Astrocyte (in vitro differentiated cells and primary cell): ENCODE results near the gene HOXD13. TPM values are rescaled to one million over a fixed set of nuclear protein-coding genes. Genes with fewer than 3 reads are reported as not detected.

Experiments
- DNase-seq: peaks from one replicate; pipeline ENCODE4 v3.0.0-alpha.2; 2010; ENCODE audit warnings: low read depth
- FAIRE-seq: peaks from 2 replicates; lab custom pipeline; 2011; peaks lifted over from hg19 to GRCh38; lab: Jason Lieb, UNC
- H2AFZ ChIP-seq: 2 replicates; pipeline ENCODE4 v1.6.0; 2012; ENCODE audit warnings: low read depth, low read length, inconsistent platforms
- H3K27ac ChIP-seq: 2 replicates; pipeline ENCODE4 v1.5.1; 2011; ENCODE audit warnings: low read depth, low read length, inconsistent platforms
- H3K27me3 ChIP-seq: 2 replicates; pipeline ENCODE4 v1.6.0; 2011; ENCODE audit warnings: low read length, inconsistent platforms; ENCODE audit not compliant: insufficient read depth
- H3K36me3 ChIP-seq: 2 replicates; pipeline ENCODE4 v1.5.1; 2011; ENCODE audit warnings: low read length, inconsistent platforms; ENCODE audit not compliant: insufficient read depth
- H3K4me1 ChIP-seq: 2 replicates; pipeline ENCODE4 v1.5.1; 2011; ENCODE audit warnings: low read length, inconsistent platforms; ENCODE audit not compliant: insufficient read depth
- H3K4me2 ChIP-seq: 2 replicates; pipeline ENCODE4 v1.6.0; 2012; ENCODE audit warnings: low read length, inconsistent platforms
- H3K4me3 ChIP-seq: 2 replicates; pipeline ENCODE4 v1.5.1; 2011; ENCODE audit warnings: low read depth, mild to moderate bottlenecking, low read length, inconsistent platforms; ENCODE audit not compliant: insufficient read depth
- H3K79me2 ChIP-seq: 2 replicates; pipeline ENCODE4 v1.6.0; 2012; ENCODE audit warnings: mild to moderate bottlenecking, low read length, inconsistent platforms; ENCODE audit not compliant: insufficient read depth
- H3K9ac ChIP-seq: 2 replicates; pipeline ENCODE4 v1.6.0; 2012; ENCODE audit warnings: mild to moderate bottlenecking, low read length, inconsistent platforms
- H3K9me3 ChIP-seq: 2 replicates; pipeline ENCODE4 v1.5.1; 2012; ENCODE audit warnings: low read depth, mild to moderate bottlenecking, low read length, inconsistent platforms; ENCODE audit not compliant: insufficient read depth
- H4K20me1 ChIP-seq: 2 replicates; pipeline ENCODE4 v1.6.0; 2012; ENCODE audit warnings: low read length, inconsistent platforms; ENCODE audit not compliant: insufficient read depth
- H3K27ac Mint-ChIP-seq: one replicate; pipeline ENCODE4 v1.8.0; 2021; ENCODE audit warnings: mild to moderate bottlenecking, mixed read lengths; ENCODE audit not compliant: unreplicated experiment
- H3K27me3 Mint-ChIP-seq: one replicate; pipeline ENCODE4 v1.8.0; 2021; ENCODE audit warnings: low read depth, mixed read lengths; ENCODE audit not compliant: unreplicated experiment
- H3K36me3 Mint-ChIP-seq: one replicate; pipeline ENCODE4 v1.8.0; 2021; ENCODE audit warnings: low read depth, mixed read lengths; ENCODE audit not compliant: unreplicated experiment
- H3K4me1 Mint-ChIP-seq: one replicate; pipeline ENCODE4 v1.8.0; 2021; ENCODE audit warnings: low read depth, mixed read lengths; ENCODE audit not compliant: unreplicated experiment
- H3K4me3 Mint-ChIP-seq: one replicate; pipeline ENCODE4 v1.8.0; 2021; ENCODE audit warnings: mild to moderate bottlenecking, moderate library complexity, mixed read lengths; ENCODE audit not compliant: unreplicated experiment
- H3K9me3 Mint-ChIP-seq: one replicate; pipeline ENCODE4 v1.8.0; 2021; ENCODE audit warnings: mild to moderate bottlenecking, mixed read lengths; ENCODE audit not compliant: unreplicated experiment
- EZH2 ChIP-seq: IDR thresholded peaks from 2 replicates; pipeline ENCODE4 v1.6.1; 2012; ENCODE audit warnings: mild to moderate bottlenecking, low read length, inconsistent platforms; ENCODE audit not compliant: insufficient read depth
- total RNA-seq: library from RNA; stranded (reverse); gene quantifications from 2 replicates; pipeline ENCODE4 v1.2.1, GENCODE V29; 2021
- TF ChIP-seq, protein P1 (sequence below): IDR thresholded peaks from 2 replicates; pipeline ENCODE4 v1.5.1; 2011; ENCODE audit warnings: low read depth, mild to moderate bottlenecking, inconsistent platforms, low read length, moderate library complexity; ENCODE audit not compliant: insufficient read depth

Gene HOXD13
- total RNA-seq, 1 donor from 2014 or later: not detected

DNA sequence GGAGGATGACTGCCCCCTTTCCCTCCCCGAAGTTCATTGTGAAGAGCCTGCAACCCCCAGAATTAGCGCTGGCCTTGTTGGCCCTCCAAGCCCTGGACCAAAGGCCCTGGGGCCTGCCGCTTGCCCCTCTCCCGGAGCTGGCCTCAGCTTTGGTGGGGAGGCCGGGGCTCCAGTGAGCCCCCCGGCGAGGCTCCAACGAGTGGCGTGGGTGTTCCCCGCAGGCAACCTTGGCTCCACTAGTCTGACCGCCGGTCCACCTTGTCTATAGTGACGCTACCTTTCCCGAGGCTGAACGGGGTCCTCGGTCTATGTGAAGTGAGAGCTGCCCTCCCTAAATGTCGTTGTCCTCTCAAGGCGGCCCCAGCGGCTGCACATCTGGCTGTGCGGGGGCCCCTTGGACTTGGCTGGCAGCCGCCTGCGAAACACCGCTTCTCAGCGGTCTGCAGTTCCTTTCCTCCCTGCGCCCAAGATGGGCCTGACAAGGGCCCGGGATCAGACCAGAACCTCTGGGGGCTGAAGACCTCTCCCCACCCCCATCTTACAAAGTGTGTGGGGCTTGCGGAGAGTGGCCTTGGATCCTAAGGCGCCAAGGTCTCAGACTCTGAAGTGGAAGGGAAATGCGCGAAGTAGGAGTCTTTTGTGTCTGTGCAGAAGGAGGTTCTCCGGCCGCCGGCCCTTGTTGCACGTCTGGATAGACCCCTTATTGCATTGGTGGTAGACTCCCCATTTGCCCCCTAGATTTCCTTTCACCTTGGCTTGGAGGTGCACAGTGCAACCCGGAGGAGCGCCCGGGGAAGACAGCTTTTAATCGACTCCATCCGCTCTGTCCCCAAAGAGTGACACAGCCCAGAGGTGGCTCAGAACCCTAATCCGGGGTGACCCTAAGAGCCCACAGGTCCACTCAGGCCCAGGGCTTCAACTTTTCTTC is 20.1 kb downstream of the HOXD13 start:
- H3K36me3 ChIP-seq: no peaks in the 10 kb centered on the region
- no peaks in the 10 kb centered on the region for H4K20me1 ChIP-seq
- Mint-ChIP-seq H3K4me1 (no peaks in the 10 kb centered on the region), H3K27me3 (peaks cover 84% of the 10 kb centered on the region), H3K36me3 (peaks cover 2% of the 10 kb centered on the region), H3K4me3 (no peak overlapping the region), H3K27ac (no peak overlapping the region), H3K9me3 (peaks cover 20% of the 10 kb centered on the region)
- H3K27me3 ChIP-seq: peaks cover 95% of the 10 kb centered on the region
- no peak overlapping the region for H2AFZ ChIP-seq
- no peaks in the 10 kb centered on the region for H3K79me2 ChIP-seq
- no peak overlapping the region for H3K4me2 ChIP-seq
- no peak for FAIRE-seq
- H3K27ac ChIP-seq: no peak overlapping the region
- no peak overlapping the region for H3K9ac ChIP-seq
- no peak overlapping the region for H3K4me3 ChIP-seq
- TF ChIP-seq EZH2: peak; percentile 90
- TF ChIP-seq, protein P1, sequence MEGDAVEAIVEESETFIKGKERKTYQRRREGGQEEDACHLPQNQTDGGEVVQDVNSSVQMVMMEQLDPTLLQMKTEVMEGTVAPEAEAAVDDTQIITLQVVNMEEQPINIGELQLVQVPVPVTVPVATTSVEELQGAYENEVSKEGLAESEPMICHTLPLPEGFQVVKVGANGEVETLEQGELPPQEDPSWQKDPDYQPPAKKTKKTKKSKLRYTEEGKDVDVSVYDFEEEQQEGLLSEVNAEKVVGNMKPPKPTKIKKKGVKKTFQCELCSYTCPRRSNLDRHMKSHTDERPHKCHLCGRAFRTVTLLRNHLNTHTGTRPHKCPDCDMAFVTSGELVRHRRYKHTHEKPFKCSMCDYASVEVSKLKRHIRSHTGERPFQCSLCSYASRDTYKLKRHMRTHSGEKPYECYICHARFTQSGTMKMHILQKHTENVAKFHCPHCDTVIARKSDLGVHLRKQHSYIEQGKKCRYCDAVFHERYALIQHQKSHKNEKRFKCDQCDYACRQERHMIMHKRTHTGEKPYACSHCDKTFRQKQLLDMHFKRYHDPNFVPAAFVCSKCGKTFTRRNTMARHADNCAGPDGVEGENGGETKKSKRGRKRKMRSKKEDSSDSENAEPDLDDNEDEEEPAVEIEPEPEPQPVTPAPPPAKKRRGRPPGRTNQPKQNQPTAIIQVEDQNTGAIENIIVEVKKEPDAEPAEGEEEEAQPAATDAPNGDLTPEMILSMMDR: no peak
- H3K9me3 ChIP-seq: peaks cover 6% of the 10 kb centered on the region
- no peak for DNase-seq
- H3K4me1 ChIP-seq: no peaks in the 10 kb centered on the region

DNA sequence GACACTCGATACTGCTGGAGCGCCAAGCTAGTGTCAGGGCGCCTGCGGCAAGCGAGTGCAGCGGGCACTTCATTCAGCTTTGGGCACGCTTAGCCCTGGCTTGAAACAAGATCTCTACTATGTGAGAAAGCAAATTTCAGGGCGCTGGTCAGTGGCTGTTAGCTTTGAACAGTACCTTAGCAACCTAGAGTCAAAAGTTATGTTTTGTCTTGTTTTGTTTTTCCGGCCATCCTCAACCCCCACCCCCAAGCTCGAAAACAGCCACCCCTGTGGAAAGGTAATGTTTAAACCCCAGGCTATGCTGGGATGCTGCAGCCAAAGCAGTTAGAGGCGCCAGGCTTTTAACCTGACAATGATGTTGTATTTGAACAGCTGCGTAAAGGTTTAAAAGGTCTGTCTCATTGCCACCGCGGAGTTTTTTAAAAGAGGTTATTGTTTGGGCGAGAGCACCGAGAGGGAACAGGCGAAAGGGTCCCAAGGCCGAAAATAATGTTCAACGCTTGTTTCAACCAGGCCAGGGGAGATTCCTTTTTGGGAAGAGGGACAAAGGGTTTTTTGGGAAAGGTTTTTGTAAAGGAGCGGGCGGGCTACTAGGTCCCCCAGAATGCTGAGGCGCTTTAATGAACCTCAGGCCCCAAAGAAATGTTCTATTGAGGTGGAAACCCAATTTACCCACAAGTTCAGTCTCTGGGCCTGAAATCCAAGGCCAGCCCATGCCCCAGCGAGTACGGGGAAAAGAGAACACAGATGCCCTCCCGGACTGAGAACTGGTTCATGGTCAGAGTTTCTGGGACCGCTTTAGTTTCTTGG is 21.8 kb downstream of the HOXD13 start:
- Histone ChIP-seq H3K79me2 (no peaks in the 10 kb centered on the region), H3K9me3 (peaks cover 6% of the 10 kb centered on the region), H3K4me2 (no peak overlapping the region), H2AFZ (no peak overlapping the region), H3K36me3 (no peaks in the 10 kb centered on the region), H3K4me3 (no peak overlapping the region), H3K27me3 (peaks cover 99% of the 10 kb centered on the region), H3K27ac (no peak overlapping the region), H4K20me1 (no peaks in the 10 kb centered on the region), H3K9ac (no peak overlapping the region), H3K4me1 (no peaks in the 10 kb centered on the region)
- Mint-ChIP-seq H3K27me3 (peaks cover 91% of the 10 kb centered on the region), H3K27ac (no peak overlapping the region), H3K9me3 (peaks cover 29% of the 10 kb centered on the region), H3K36me3 (peaks cover 2% of the 10 kb centered on the region), H3K4me1 (no peaks in the 10 kb centered on the region), H3K4me3 (no peak overlapping the region)
- FAIRE-seq: no peak
- no peak for DNase-seq
- peak; percentile 85 for TF ChIP-seq EZH2
- TF ChIP-seq, protein P1: no peak
